ENCODE data around the gene SPECC1. TPM values are rescaled to one million over a fixed set of nuclear protein-coding genes. Genes with fewer than 3 reads are reported as not detected.

The SPECC1 gene
- polyA plus RNA-seq, 1 of the 3 experiments (the other 2 are of a cell fraction): 11.2 TPM

- peaks cover 27% of the 10 kb centered on the region for H3K79me2 ChIP-seq (ENCODE audit: insufficient read depth)
- H3F3A ChIP-seq (replicated peaks; ENCODE audit: insufficient read depth): peaks cover 11% of the 10 kb centered on the region
- no peak overlapping the region for H3K27ac ChIP-seq (ENCODE audit: low read depth in 2 of 2, low read length in 1 of 2)
- H2AFZ ChIP-seq (ENCODE audit: low read depth): no peak overlapping the region
- no peak overlapping the region for H3K4me3 ChIP-seq (ENCODE audit: low read depth in 2 of 2, low read length in 1 of 2)
- CTCF ChIA-PET: interaction anchor here (0.7 to 1.3 kb wide), 4 partner anchors 8 to 40 kb away, joined by 3 to 5 read pairs (median 4); no protein-coding TSS in a partner anchor
- no peak overlapping the region for H3K9ac ChIP-seq
- no peaks in the 10 kb centered on the region for H3K9me3 ChIP-seq
- 60% methylated on average over 4 of the region's 4 CpGs for WGBS (ENCODE audit: low lambda C conversion rate)
- H3K9me2 ChIP-seq: no peaks in the 10 kb centered on the region
- TF ChIP-seq ELF1 (IDR thresholded peaks at IDR 0.05) (no peak), TCF12 (IDR thresholded peaks at IDR 0.05) (no peak), FOSL2 (IDR thresholded peaks at IDR 0.05; ENCODE audit: borderline replicate concordance, low read depth) (peak; percentile 36), MAX (IDR thresholded peaks at IDR 0.05; ENCODE audit: low read depth) (no peak), NRF1 (IDR thresholded peaks at IDR 0.05; ENCODE audit: low read depth, low read length) (no peak), PBX3 (IDR thresholded peaks at IDR 0.05) (no peak)
- TF ChIP-seq, protein P1, sequence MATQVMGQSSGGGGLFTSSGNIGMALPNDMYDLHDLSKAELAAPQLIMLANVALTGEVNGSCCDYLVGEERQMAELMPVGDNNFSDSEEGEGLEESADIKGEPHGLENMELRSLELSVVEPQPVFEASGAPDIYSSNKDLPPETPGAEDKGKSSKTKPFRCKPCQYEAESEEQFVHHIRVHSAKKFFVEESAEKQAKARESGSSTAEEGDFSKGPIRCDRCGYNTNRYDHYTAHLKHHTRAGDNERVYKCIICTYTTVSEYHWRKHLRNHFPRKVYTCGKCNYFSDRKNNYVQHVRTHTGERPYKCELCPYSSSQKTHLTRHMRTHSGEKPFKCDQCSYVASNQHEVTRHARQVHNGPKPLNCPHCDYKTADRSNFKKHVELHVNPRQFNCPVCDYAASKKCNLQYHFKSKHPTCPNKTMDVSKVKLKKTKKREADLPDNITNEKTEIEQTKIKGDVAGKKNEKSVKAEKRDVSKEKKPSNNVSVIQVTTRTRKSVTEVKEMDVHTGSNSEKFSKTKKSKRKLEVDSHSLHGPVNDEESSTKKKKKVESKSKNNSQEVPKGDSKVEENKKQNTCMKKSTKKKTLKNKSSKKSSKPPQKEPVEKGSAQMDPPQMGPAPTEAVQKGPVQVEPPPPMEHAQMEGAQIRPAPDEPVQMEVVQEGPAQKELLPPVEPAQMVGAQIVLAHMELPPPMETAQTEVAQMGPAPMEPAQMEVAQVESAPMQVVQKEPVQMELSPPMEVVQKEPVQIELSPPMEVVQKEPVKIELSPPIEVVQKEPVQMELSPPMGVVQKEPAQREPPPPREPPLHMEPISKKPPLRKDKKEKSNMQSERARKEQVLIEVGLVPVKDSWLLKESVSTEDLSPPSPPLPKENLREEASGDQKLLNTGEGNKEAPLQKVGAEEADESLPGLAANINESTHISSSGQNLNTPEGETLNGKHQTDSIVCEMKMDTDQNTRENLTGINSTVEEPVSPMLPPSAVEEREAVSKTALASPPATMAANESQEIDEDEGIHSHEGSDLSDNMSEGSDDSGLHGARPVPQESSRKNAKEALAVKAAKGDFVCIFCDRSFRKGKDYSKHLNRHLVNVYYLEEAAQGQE (IDR thresholded peaks at IDR 0.05; ENCODE audit: low read depth, low read length): no peak
- TF ChIP-seq, protein P2, sequence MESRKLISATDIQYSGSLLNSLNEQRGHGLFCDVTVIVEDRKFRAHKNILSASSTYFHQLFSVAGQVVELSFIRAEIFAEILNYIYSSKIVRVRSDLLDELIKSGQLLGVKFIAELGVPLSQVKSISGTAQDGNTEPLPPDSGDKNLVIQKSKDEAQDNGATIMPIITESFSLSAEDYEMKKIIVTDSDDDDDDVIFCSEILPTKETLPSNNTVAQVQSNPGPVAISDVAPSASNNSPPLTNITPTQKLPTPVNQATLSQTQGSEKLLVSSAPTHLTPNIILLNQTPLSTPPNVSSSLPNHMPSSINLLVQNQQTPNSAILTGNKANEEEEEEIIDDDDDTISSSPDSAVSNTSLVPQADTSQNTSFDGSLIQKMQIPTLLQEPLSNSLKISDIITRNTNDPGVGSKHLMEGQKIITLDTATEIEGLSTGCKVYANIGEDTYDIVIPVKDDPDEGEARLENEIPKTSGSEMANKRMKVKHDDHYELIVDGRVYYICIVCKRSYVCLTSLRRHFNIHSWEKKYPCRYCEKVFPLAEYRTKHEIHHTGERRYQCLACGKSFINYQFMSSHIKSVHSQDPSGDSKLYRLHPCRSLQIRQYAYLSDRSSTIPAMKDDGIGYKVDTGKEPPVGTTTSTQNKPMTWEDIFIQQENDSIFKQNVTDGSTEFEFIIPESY (IDR thresholded peaks at IDR 0.05; ENCODE audit: borderline replicate concordance, low read depth): no peak
- H3K36me3 ChIP-seq (replicated peaks in 1 of 2; ENCODE audit: control insufficient read depth in 1 of 2, insufficient read depth in 2 of 2, low read length in 1 of 2): no peaks in the 10 kb centered on the region
- no peaks in the 10 kb centered on the region for H3K27me3 ChIP-seq (ENCODE audit: insufficient read depth)
- H3K4me2 ChIP-seq: no peak overlapping the region
- DNase-seq: no peak
- H4K20me1 ChIP-seq (ENCODE audit: insufficient read depth): no peaks in the 10 kb centered on the region
- peaks cover 5 to 22% of the 10 kb centered on the region in 2 experiments; a peak in 3 of 4 replicates for H3K4me1 ChIP-seq (ENCODE audit: control insufficient read depth in 1 of 2, insufficient read depth in 2 of 2, low read depth in 1 of 2, low read length in 1 of 2)
- POLR2A ChIA-PET: no interaction called here
Measured at GRCh38 chr17:20187049-20187448, 177.9 kb downstream of the SPECC1 start.

DNA sequence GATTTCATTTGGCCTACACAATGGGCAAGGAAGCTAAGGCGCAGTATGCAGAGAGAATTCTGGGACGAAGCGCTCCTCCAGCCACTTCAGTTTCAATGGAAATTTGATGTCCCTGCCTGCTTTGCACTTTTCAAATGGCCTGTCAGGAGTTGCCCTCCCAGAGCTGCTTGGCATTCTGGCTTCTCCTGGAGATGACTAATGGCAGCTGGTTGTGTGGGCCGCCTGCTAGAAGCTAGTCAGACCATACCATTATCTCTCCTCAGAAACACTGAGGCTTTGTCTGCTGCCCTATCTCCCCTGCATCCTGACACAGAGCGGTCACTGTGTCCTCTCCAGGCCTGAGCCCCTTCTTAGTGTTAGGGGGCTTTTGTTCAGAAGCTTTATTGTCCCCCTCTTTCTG lies 180.1 kb downstream of the SPECC1 start:
- ChIA-PET CTCF (interaction anchor here (1.2 to 1.6 kb wide), 2 partner anchors 38 to 67 kb away, joined by 3 read pairs; no protein-coding TSS in a partner anchor), POLR2A (no interaction called here)
- Histone ChIP-seq H3K4me1 (ENCODE audit: control insufficient read depth in 1 of 2, insufficient read depth in 2 of 2, low read depth in 1 of 2, low read length in 1 of 2) (peaks cover 5 to 22% of the 10 kb centered on the region in 2 experiments; a peak in 3 of 4 replicates), H4K20me1 (ENCODE audit: insufficient read depth) (no peaks in the 10 kb centered on the region), H3K79me2 (ENCODE audit: insufficient read depth) (peaks cover 33% of the 10 kb centered on the region), H3K9me2 (no peaks in the 10 kb centered on the region), H3K27me3 (ENCODE audit: insufficient read depth) (no peaks in the 10 kb centered on the region), H3K27ac (ENCODE audit: low read depth in 2 of 2, low read length in 1 of 2) (peak overlapping the region; percentile 18 to 73; a peak in 2 of 4 replicates), H3F3A (replicated peaks; ENCODE audit: insufficient read depth) (peaks cover 11% of the 10 kb centered on the region), H3K36me3 (replicated peaks in 1 of 2; ENCODE audit: control insufficient read depth in 1 of 2, insufficient read depth in 2 of 2, low read length in 1 of 2) (no peaks in the 10 kb centered on the region), H3K4me3 (ENCODE audit: low read depth in 2 of 2, low read length in 1 of 2) (no peak overlapping the region), H3K9ac (peak overlapping the region; percentile 24; the same call in 1 of the 2 replicates), H3K9me3 (no peaks in the 10 kb centered on the region), H2AFZ (ENCODE audit: low read depth) (peak overlapping the region; percentile 65; the same call in 1 of the 2 replicates), H3K4me2 (peak overlapping the region; percentile 43; the same call in 1 of the 2 replicates)
- 45% methylated on average over 5 of the region's 5 CpGs for WGBS (ENCODE audit: low lambda C conversion rate)
- no peak for DNase-seq
- TF ChIP-seq CTCF (IDR thresholded peaks at IDR 0.05): no peak
- TF ChIP-seq TCF12 (IDR thresholded peaks at IDR 0.05): peak; percentile 59
- no peak for TF ChIP-seq USF1 (IDR thresholded peaks at IDR 0.05; ENCODE audit: borderline replicate concordance, low read depth)
- 0 out of 2 replicates have a peak, but pooled peaks have one; percentile 33 for TF ChIP-seq TEAD4 (IDR thresholded peaks at IDR 0.05; ENCODE audit: borderline replicate concordance, insufficient read depth)
- peak; percentile 61 for TF ChIP-seq JUND (IDR thresholded peaks at IDR 0.05)
- TF ChIP-seq EP300 (IDR thresholded peaks at IDR 0.05; ENCODE audit: borderline replicate concordance in 1 of 2, low read depth in 1 of 2, low read length in 1 of 2): no peak
- TF ChIP-seq FOSL2 (IDR thresholded peaks at IDR 0.05; ENCODE audit: borderline replicate concordance, low read depth): peak; percentile 50; the same call in 1 of the 2 replicates
- TF ChIP-seq YY1 (IDR thresholded peaks at IDR 0.05; ENCODE audit: low read depth): 0 out of 2 replicates have a peak, but pooled peaks have one; percentile 32
- peak; percentile 77 for TF ChIP-seq MAX (IDR thresholded peaks at IDR 0.05; ENCODE audit: low read depth)
